Spleen (tissue), 11 donors: ENCODE results near the gene KITLG. TPM values are rescaled to one million over a fixed set of nuclear protein-coding genes. Genes with fewer than 3 reads are reported as not detected.

Experiments used
- DNase-seq: peaks from one replicate; pipeline ENCODE4 v3.0.0-alpha.2; 2020
- H3K27ac ChIP-seq, 8 donors: fragments of 200-600 bp; sonication (generic) in 7 of 8; 1 replicate in 4 of 8; 2 replicates in 4 of 8; pipeline versions ENCODE4 v1.5.0 to v1.8.0; 2016 to 2021; ENCODE audit warnings: inconsistent platforms in 4 of 8, mild to moderate bottlenecking in 4 of 8, moderate library complexity in 1 of 8
- H3K27me3 ChIP-seq, 7 donors: fragments of 200-600 bp; sonication (generic) in 6 of 7; replicated peaks in 1 of 7; 1 replicate in 4 of 7; 2 replicates in 3 of 7; pipeline versions ENCODE4 v1.5.0 to v1.8.0; 2016 to 2021; ENCODE audit warnings: inconsistent platforms in 3 of 7, mild to moderate bottlenecking in 1 of 7
- H3K36me3 ChIP-seq, 6 donors: fragments of 200-600 bp; sonication (generic) in 5 of 6; 1 replicate in 4 of 6; 2 replicates in 2 of 6; pipeline versions ENCODE4 v1.5.0 to v1.8.0; 2016 to 2021; ENCODE audit warnings: inconsistent platforms in 2 of 6
- H3K4me1 ChIP-seq, 6 donors: fragments of 200-600 bp; sonication (generic) in 5 of 6; 1 replicate in 3 of 6; 2 replicates in 3 of 6; pipeline versions ENCODE4 v1.5.0 to v1.8.0; 2016 to 2021; ENCODE audit warnings: inconsistent platforms in 3 of 6
- H3K4me3 ChIP-seq, 8 donors: fragments of 200-600 bp; sonication (generic) in 7 of 8; 1 replicate in 4 of 8; 2 replicates in 4 of 8; pipeline versions ENCODE4 v1.5.0 to v1.8.0; 2016 to 2021; ENCODE audit warnings: inconsistent platforms in 4 of 8, mild to moderate bottlenecking in 4 of 8, moderate library complexity in 2 of 8
- H3K9me3 ChIP-seq, 8 donors: fragments of 200-600 bp; sonication (generic) in 7 of 8; 1 replicate in 4 of 8; 2 replicates in 4 of 8; pipeline versions ENCODE4 v1.5.0 to v1.8.0; 2016 to 2021; ENCODE audit warnings: inconsistent platforms in 4 of 8
- POLR2A ChIP-seq, 3 donors: fragments of 450-650 bp; IDR thresholded peaks; one replicate each; pipeline ENCODE4 v1.5.1; 2017; ENCODE audit warnings: antibody characterized with exemption in 3 of 3, mild to moderate bottlenecking in 1 of 3
- POLR2AphosphoS5 ChIP-seq, 3 donors: sonication (generic); formaldehyde crosslinking; IDR thresholded peaks; one replicate each; pipeline ENCODE4 v1.5.1; 2017; ENCODE audit warnings: antibody characterized with exemption in 3 of 3
- WGBS, 5 donors: extraction: QIAGEN DNeasy Blood & Tissue Kit in 3 of 5; methylation state at CpG; one replicate each; pipeline versions ENCODE4 v1.1.5 to v1.1.7; 2013 to 2018; 5-methylcytosine and 5-hydroxymethylcytosine counted together
- intact Hi-C: fragments of 100-400 bp; cut with DNase I; formaldehyde crosslinking; loops from one replicate; pipeline ENCODE4 v1.15.0; 2023; ENCODE audit warnings: low total_unique reads
- polyA plus RNA-seq, 3 donors: library from polyadenylated mRNA; stranded (reverse); fragments of 200-250 nt; gene quantifications; one replicate each; pipeline ENCODE4 v1.2.1, GENCODE V29; 2013
- total RNA-seq, 7 donors: library from RNA; depleted of rRNA in 3 of 7; stranded (reverse); fragments of >200 nt in 3 of 7; fragmentation: NEBNext Ultra II Directional in 4 of 7; extraction: Animal tissue kit (Norgen Biotek cat#: 25700) in 4 of 7; gene quantifications; one replicate each; pipeline versions ENCODE4 v1.1.0 to v1.2.1, GENCODE V29; 2016 to 2021
- TF ChIP-seq, protein P1 (sequence below), 11 experiments: fragments of 200-600 bp in 7 of 11; fragments of 450-650 bp in 4 of 11; sonication (generic) in 4 of 11; IDR thresholded peaks in 8 of 11; conservative IDR thresholded peaks in 3 of 11; 1 replicate in 7 of 11; 2 replicates in 4 of 11; pipeline versions ENCODE4 v1.4.0 to v1.8.0; 2016 to 2021; ENCODE audit warnings: antibody characterized with exemption in 11 of 11, inconsistent platforms in 4 of 11, mild to moderate bottlenecking in 1 of 11
- donor health status: healthy with polysubstance abuse.
- donor health status: DM: no; HTN: no; CAD: no; lungs with moderate emphysema.
- donor health status: DM: no; HTN: no; CAD: no.
- donor health status: Bipolar disorder and iron deficiency.
- donor health status: healthy.
- donor health status: DM: no; HTN: no; CAD: no.
- donor health status: DM: yes; HTN: yes; CAD: no.

Gene KITLG
- total and polyA plus RNA-seq, 10 donors, result 0.74 to 8.2 (median 3.8) TPM

GRCh38 chr12:88576866-88577265 lies 3.4 kb downstream of the KITLG start:
- Histone ChIP-seq H3K4me1 (peaks cover 0 to 27% (median 8%) of the 10 kb centered on the region in 6 donors), H3K27me3 (peaks cover 0 to 42% (median 10%) of the 10 kb centered on the region in 7 donors), H3K9me3 (no peaks in the 10 kb centered on the region), H3K4me3 (no peak overlapping the region), H3K36me3 (no peaks in the 10 kb centered on the region), H3K27ac (no peak overlapping the region)
- intact Hi-C loops, result no loop called here
- TF ChIP-seq, protein P1, sequence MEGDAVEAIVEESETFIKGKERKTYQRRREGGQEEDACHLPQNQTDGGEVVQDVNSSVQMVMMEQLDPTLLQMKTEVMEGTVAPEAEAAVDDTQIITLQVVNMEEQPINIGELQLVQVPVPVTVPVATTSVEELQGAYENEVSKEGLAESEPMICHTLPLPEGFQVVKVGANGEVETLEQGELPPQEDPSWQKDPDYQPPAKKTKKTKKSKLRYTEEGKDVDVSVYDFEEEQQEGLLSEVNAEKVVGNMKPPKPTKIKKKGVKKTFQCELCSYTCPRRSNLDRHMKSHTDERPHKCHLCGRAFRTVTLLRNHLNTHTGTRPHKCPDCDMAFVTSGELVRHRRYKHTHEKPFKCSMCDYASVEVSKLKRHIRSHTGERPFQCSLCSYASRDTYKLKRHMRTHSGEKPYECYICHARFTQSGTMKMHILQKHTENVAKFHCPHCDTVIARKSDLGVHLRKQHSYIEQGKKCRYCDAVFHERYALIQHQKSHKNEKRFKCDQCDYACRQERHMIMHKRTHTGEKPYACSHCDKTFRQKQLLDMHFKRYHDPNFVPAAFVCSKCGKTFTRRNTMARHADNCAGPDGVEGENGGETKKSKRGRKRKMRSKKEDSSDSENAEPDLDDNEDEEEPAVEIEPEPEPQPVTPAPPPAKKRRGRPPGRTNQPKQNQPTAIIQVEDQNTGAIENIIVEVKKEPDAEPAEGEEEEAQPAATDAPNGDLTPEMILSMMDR (IDR thresholded peaks at IDR 0.05 in 8 of 11, conservative IDR thresholded peaks at IDR 0.05 in 3 of 11), result no peak
- TF ChIP-seq POLR2AphosphoS5 (IDR thresholded peaks at IDR 0.05) (no peak), POLR2A (IDR thresholded peaks at IDR 0.05) (no peak)
- no peak for DNase-seq
- WGBS, 5 donors, result 95 to 100% (median 96%) methylated on average over 1 of the region's 1 CpG

DNA sequence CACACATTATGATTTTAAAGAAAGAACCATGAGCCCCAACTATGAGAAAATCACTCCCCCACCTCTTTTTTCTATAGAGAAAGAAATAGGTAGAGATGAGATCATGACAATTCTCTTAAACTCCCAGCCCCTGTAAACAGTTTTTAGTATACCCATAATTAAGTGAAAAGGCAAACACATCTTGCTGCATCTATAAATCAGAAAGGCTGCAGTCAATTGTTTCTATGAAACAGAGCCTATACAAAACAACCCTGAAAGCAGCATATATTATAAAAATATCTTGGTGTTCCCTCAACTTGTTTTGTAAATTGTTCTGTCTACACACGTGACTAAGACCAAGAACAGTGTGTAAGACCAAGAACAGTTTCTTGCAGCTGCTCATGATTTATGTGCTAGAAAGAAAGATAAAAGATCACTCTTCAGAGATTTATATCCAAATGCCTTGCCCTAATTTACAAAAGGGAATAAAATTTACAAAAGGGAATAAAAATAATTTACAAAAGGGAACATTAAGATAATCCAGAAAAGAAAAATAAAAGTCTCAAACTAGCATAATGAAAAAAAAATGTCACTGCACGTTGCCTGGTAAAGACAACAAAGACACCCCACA lies 4.8 kb downstream of the KITLG start:
- Histone ChIP-seq H3K27ac (no peak overlapping the region), H3K9me3 (no peaks in the 10 kb centered on the region), H3K4me1 (peaks cover 0 to 21% (median 6%) of the 10 kb centered on the region in 6 donors), H3K27me3 (peaks cover 0 to 28% (median 10%) of the 10 kb centered on the region in 7 donors), H3K4me3 (no peak overlapping the region), H3K36me3 (no peaks in the 10 kb centered on the region)
- TF ChIP-seq, protein P1 (IDR thresholded peaks at IDR 0.05 in 8 of 11, conservative IDR thresholded peaks at IDR 0.05 in 3 of 11), result no peak
- TF ChIP-seq POLR2A (IDR thresholded peaks at IDR 0.05) (no peak), POLR2AphosphoS5 (IDR thresholded peaks at IDR 0.05) (no peak)
- intact Hi-C loops, result no loop called here
- WGBS, 5 donors, result 69 to 85% (median 78%) methylated on average over 2 of the region's 2 CpGs
- DNase-seq, result no peak

GRCh38 chr12:88574278-88574677 lies 6.0 kb downstream of the KITLG start:
- Histone ChIP-seq H3K4me1 (peaks cover 0 to 9% (median 2%) of the 10 kb centered on the region in 6 donors), H3K9me3 (no peaks in the 10 kb centered on the region), H3K27ac (no peak overlapping the region), H3K36me3 (no peaks in the 10 kb centered on the region), H3K27me3 (peaks cover 0 to 16% (median under 1%) of the 10 kb centered on the region in 7 donors), H3K4me3 (no peak overlapping the region)
- TF ChIP-seq POLR2A (IDR thresholded peaks at IDR 0.05), result no peak
- TF ChIP-seq, protein P1 (IDR thresholded peaks at IDR 0.05 in 8 of 11, conservative IDR thresholded peaks at IDR 0.05 in 3 of 11), result no peak
- no peak for TF ChIP-seq POLR2AphosphoS5 (IDR thresholded peaks at IDR 0.05)
- DNase-seq, result no peak
- intact Hi-C loops, result no loop called here
- WGBS, 5 donors, result 77 to 89% (median 82%) methylated on average over 2 of the region's 2 CpGs

- TF ChIP-seq POLR2A (IDR thresholded peaks at IDR 0.05) (no peak), POLR2AphosphoS5 (IDR thresholded peaks at IDR 0.05) (no peak)
- TF ChIP-seq, protein P1 (IDR thresholded peaks at IDR 0.05 in 8 of 11, conservative IDR thresholded peaks at IDR 0.05 in 3 of 11), result no peak
- no peak overlapping the region for H3K27ac ChIP-seq
- H3K9me3 ChIP-seq, result no peaks in the 10 kb centered on the region
- no peak for DNase-seq
- H3K4me1 ChIP-seq, result peaks cover 0 to 2% (median 0%) of the 10 kb centered on the region in 6 donors
- H3K27me3 ChIP-seq, result peaks cover 0 to 9% (median 0%) of the 10 kb centered on the region in 7 donors
- intact Hi-C loops, result no loop called here
- WGBS, 5 donors, result 87 to 94% (median 91%) methylated on average over 4 of the region's 4 CpGs
- no peaks in the 10 kb centered on the region for H3K36me3 ChIP-seq
- no peak overlapping the region for H3K4me3 ChIP-seq
Observed at GRCh38 chr12:88573583-88573982, 6.7 kb downstream of the KITLG start.
